GM21786 (cell line): ENCODE measurements around the gene NAV3.

ENCODE experiments used
- ATAC-seq: cut with Tn5 transposase; IDR thresholded peaks from one replicate; pipeline ENCODE4 v1.9.1; 2021; ENCODE audit not compliant: unreplicated experiment

NAV3 gene

DNA sequence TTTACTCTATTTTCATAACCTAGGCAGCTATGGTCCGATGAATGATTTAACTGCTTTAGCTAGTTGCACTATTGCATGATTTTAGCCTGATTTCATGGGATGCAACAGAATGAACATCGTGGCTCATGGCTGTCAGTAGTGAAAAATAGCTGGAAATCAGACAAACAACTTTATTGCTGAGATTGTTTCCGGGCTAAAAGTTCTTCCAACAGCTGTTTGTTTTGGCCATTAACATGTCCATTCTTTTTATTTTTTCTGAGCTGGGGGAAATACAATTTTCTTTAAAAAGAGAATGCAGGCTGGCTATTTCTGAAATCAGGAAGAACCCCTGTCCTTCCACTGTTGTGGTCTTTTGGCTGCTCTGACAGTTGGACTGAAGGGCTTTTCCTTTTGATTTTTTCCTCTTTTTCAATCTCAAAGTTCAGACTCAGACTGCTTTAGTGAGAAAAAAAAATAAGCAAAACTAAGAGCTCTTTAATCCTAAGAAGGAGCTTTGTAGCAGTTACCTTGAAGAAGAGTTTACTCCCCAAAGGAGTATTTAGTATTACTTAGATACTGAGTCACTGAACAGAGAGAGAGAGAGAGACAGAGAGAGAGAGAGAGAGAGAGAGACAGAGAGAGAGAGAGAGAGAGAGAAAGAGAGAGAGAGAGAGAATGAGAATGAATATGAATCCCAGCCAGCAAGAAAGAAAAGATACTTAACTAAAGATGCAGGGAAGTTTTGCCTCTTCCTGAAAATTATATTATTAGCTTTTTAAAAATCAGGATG lies at the start of gene NAV3:
NAV3 (plus strand) TSS at position 312 of the 769 bp plus-strand sequence. CDS start 568 bp downstream, outside the sequence.
- ATAC-seq, result no peak

DNA sequence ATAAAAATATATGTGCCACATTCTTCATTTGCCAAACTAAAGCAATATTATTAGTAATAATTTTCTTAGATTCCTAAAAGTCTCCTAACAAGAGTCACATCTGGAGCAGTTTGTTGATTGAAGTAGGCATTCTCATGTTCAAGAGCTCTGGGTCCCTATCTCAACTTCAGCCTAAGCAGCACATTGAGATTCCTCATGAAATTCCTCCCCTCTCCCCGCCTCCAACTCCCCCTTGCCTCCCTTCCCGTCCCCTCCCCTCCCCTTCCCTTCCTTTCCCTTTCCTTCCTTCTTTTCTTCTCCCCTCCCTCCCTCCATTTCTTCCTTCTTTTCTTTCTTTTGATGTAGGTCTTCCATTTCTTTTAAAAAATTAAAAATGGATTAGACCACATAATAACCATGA lies 48.7 kb upstream of the NAV3 start:
- ATAC-seq, result no peak

DNA sequence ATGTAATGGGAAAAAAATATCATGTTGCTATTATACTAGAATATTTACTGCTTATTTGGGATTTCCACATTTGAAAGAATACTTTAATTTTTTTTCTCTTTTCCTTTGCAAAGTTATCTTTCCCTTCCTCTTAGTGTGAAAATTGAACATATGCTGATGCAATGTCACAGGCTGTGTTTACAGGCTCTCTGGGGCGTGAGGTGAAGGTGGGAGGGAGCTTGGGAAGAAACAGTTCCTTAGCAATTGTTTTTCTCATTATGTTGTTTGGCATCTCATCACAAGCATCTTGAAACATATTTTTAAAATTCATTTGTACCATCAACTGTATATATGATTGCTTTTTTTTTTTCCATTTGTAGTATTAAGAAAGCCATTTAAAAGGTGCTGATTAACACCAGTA lies 47.9 kb upstream of the NAV3 start:
- ATAC-seq, result no peak

DNA sequence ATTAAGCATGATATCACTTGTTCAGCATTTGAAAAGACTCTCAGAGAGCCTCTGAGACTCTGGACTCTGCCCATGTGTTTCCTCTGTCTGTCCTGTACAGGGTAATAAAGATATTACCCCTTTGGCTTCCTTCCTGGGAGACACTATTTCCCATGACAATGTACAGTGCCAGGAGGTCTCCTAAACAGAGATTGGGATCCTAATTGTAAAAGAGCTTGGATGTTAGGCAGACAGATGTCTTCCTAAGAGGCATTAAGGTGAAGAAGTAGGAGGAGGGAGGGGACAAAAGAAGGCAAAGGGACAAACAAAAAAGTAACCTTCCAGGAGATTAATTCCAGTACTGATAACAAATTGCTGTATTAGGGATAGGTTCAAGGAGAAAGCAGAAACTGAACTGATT lies 45.5 kb upstream of the NAV3 start:
- no peak for ATAC-seq

DNA sequence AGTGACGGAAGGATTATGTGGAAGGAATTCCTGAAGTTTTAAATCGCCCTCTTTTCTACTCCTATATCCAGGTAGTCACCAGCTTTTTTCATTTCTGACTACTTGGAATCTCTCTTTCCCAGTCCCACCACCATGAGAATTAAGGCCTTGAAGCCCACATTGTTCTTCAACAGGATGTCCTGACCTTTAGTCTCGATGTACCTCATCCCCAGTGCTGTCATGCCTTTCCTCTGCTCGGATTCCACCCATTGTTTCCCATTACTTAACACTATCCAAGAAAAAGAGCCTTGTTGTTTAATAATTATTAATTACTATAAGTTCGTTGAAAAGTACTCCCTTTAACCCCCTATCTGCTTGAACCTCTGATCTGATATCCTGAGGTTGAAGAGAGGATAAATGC lies 44.0 kb upstream of the NAV3 start:
- ATAC-seq, result no peak

- ATAC-seq, result no peak
Measured at GRCh38 chr12:77788231-77789168, 42.2 kb upstream of the NAV3 start.

- ATAC-seq, result no peak
Measured at GRCh38 chr12:77795699-77796098, 35.0 kb upstream of the NAV3 start.

DNA sequence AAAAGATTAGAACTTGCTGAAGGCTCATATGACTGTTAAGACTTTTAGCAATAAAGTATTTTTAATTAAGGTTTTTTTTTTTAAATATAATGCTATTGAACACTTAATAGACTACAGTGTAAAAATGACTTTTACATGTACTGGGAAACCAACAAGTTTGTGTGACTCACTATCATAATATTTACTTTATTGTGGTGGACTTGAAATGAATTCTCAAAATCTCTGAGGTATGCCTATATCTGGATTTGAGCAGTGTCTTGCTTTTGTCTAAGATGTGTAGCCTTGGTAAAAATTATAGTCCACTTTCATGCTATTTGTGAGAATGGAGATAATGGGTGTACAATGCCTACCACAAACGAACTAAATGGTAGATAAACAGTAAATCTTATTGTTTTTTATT lies 33.9 kb upstream of the NAV3 start:
- no peak for ATAC-seq

DNA sequence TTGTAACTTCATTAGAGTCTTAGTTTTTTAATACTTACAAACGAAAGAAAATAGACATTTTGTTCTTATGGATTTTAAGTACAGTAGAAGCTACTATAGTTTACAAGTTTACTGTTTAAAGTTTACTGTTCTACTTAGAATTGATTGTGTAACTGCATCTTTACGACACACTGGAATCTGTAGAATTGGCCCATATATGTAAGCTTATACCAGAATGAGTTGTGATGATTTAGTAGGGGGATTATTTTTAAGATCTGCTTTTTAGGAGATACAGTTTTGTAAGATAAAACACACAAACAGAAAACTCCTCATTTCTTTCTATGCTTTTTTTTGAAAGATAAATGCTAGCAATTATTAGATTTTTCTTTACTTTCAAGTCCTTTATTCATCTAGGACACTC lies 30.2 kb upstream of the NAV3 start:
- no peak for ATAC-seq

DNA sequence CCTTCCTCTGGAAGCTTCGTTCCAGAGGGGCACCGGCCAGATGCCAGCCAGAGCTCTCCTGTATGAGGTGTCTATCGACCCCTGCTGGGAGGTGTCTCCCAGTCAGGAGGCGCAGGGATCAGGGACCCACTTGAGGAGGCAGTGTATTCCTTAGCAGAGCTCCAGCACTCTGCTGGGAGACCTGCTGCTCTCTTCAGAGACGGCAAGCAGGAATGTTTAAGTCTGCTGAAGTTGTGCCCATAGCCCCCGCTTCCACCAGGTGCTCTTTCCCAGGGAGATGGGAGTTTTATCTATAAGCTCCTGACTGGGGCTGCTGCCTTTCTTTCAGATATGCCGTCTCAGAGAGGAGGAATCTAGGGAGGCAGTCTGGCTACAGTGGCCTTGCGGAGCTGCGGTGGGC lies 22.2 kb upstream of the NAV3 start:
- ATAC-seq, result no peak

DNA sequence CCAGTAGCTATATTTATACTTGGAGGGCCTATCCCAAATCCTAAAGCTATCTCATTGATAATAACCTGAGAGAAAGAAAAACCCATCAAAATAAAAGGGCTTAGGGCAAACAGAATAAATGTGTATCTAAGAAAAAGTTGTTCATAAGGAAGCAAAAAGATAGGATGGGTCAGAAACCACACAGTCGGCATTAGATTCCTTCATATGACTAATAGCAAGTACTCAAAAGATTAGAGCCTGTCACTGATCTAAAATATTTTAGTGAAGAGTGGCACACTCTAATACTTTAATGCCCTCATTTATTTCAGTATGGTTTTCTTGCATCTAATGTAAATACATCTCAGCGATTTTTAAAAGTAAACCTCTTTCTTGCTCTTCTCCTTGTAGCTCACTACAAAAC lies 17.1 kb upstream of the NAV3 start:
- no peak for ATAC-seq

DNA sequence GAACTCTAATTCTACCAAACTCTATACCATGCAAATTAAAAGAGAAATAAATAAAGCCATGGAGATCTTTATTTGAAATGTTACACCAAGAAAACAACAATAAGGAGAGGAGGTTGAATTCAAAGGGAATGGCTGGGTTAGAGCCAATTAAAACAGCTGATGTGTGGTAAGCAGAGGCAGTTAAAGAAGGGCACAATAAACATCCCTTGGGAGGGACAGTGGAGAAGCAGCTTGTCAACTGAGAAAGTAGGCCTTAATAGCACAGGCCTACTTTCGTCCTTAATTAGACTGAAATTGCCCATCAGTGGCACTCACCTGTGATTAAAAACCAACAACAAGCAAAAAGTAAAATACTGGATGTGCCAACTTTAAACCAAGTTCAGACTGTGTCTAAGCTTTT lies 16.3 kb upstream of the NAV3 start:
- no peak for ATAC-seq

- peak; percentile 96 for ATAC-seq
Measured at GRCh38 chr12:77816196-77816595, 14.5 kb upstream of the NAV3 start.

GRCh38 chr12:77817276-77817675 lies 13.4 kb upstream of the NAV3 start:
- ATAC-seq, result no peak

DNA sequence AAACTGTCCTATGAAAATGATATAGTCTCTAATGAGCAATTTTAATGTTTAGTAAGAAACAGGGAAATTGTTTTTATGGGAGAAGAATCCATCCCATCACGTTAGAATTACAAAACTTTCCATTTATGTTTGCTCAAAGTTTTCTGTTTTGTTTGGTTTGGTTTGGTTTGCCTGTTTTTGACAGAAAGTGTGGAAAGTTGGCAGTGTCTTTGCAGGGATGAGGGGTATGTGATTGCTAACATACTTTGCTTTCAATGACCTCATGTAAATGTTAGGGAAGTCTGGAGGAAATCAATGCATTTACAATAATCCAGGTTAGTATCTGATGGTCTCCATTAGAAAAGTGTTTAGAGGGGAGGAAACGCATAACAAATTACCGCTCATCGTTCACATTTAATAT lies 12.3 kb upstream of the NAV3 start:
- no peak for ATAC-seq

DNA sequence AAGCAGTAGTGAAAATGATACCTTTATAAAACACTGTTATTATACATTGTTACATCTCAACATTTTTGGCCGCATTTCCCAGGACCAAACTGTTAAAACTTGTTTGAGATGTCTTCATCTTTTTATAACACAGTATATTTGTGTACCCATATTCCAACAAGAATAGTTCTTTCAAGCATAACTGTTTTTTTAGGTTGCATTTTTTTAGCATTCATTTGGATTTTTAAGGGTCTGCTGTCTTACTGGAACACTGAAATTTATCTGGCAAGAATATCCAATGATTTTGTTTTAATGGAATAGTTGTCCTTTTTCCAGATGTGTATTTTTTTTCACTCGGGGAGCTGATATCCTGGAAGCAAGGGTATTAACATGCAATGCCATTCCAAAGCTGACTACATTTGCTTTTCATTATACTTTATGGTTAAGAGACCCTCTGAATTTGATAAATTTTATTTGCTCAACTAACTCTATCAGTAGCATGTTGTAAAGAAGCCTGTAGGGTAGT lies 8.9 kb upstream of the NAV3 start:
- ATAC-seq, result no peak

DNA sequence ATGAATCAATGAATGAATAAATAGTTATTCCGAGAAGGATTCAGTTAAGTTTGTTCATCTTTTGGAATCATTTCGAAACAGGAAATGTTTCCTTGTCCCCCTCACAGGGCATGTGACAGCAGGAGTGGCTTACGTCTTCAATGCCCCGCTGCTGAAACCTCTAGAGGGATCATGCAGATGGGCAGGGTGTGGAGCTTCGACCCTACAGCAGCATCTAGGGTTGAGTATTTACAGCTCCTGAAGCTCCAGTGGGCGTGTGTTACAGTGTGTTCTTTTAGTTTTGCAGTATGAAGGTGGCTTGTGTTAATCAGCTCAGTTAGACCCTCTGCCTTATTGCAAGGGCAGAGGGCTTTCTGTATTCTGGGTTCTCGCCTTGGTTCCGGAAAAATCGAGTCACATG lies 2.6 kb downstream of the NAV3 start:
- no peak for ATAC-seq

- ATAC-seq, result no peak
Measured at GRCh38 chr12:77834618-77835017, 3.9 kb downstream of the NAV3 start.

- ATAC-seq, result no peak
Measured at GRCh38 chr12:77835969-77836368, 5.3 kb downstream of the NAV3 start.

DNA sequence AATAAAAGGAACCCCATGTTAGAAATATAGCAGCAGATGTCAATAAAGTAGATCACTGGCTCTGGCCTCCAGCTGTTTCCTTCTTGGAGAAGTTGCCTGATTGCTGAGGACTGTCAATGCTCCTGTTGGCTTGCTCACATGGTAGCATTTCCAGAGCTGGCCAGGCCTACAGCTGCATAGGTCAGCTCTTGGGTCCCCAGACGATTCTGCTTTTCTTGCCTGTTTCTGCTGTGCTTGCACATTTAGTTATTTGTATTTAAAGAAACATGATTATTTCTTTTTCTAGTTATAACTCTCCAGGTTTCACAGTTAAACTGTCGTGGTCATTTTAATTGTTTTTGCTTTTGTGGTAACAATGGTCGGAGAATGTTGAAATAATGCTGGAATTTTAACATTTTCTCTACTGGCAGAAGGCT lies 7.2 kb downstream of the NAV3 start:
- no peak for ATAC-seq

GRCh38 chr12:77841521-77841920 lies 10.8 kb downstream of the NAV3 start:
- peak; percentile 46 for ATAC-seq

GRCh38 chr12:77842430-77842829 lies 11.7 kb downstream of the NAV3 start:
- ATAC-seq, result no peak
